K562 (cell line): Measurements from ENCODE around the gene CDK14. TPM values are rescaled to one million over a fixed set of nuclear protein-coding genes. Genes with fewer than 3 reads are reported as not detected.

Source experiments
- ATAC-seq: fragments of 200-7000 bp; cut with Tn5 transposase; 3 replicates; pipeline ENCODE4 v1.9.1; 2020; ENCODE audit warnings: moderate library complexity
- BruUV-seq: library from RNA; stranded (reverse); fragments of 400-500 nt; replicated peaks from 2 replicates; lab custom pipeline; 2021; lab: Mats Ljungman, UMichigan
- CTCF ChIA-PET: fragments of 300-600 bp; formaldehyde crosslinking; extraction: SDS; loops from one replicate; lab custom pipeline; 2021; ENCODE audit warnings: low intra/inter-chr PET ratio; lab: Yijun Ruan, JAX
- POLR2A ChIA-PET: fragments of 300-600, 350-650 bp; sonication (Branson Sonifier 250); formaldehyde crosslinking; extraction: SDS; loops from one replicate; lab custom pipeline; 2021; ENCODE audit warnings: antibody characterized with exemption, inconsistent platforms; lab: Yijun Ruan, JAX
- DNase-seq, 4 experiments: peaks; one replicate each; pipeline versions ENCODE4 v3.0.0 to v3.0.0-alpha.2; 2011 to 2018; ENCODE audit warnings: low spot score in 3 of 4, mixed read lengths in 3 of 4; ENCODE audit errors: extremely low read depth in 1 of 4
- FAIRE-seq: peaks from 2 replicates; lab custom pipeline; 2011; peaks lifted over from hg19 to GRCh38; lab: Jason Lieb, UNC
- H2AFZ ChIP-seq: 2 replicates; pipeline ENCODE4 v1.6.0; 2011; ENCODE audit warnings: low read depth, low read length, control low read depth, inconsistent platforms
- H3K27ac ChIP-seq: fragments of 200-600 bp; 3 replicates; pipeline ENCODE4 v1.8.0; 2011; ENCODE audit warnings: low read depth, mild to moderate bottlenecking, control low read depth, inconsistent platforms, low read length, moderate library complexity, mixed read lengths; ENCODE audit errors: extremely low read depth
- H3K27me3 ChIP-seq, 2 experiments: fragments of 300-600 bp in 1 of 2; 2 replicates in 1 of 2; 3 replicates in 1 of 2; pipeline versions ENCODE4 v1.6.0 to v1.8.0; 2011; ENCODE audit warnings: inconsistent platforms in 2 of 2, low read length in 2 of 2, mild to moderate bottlenecking in 1 of 2, mixed read lengths in 1 of 2, moderate library complexity in 1 of 2; ENCODE audit not compliant: control insufficient read depth in 2 of 2, insufficient read depth in 2 of 2
- H3K36me3 ChIP-seq: fragments of 300-600 bp; 3 replicates; pipeline ENCODE4 v1.8.0; 2011; ENCODE audit warnings: mild to moderate bottlenecking, low read length, inconsistent platforms; ENCODE audit not compliant: control insufficient read depth, insufficient read depth
- H3K4me1 ChIP-seq, 2 experiments: fragments of 200-600 bp in 1 of 2; replicated peaks in 1 of 2; 2 replicates in 1 of 2; 3 replicates in 1 of 2; pipeline versions ENCODE4 v1.5.1 to v1.8.0; 2011; ENCODE audit warnings: inconsistent platforms in 2 of 2, low read length in 2 of 2, mild to moderate bottlenecking in 1 of 2, mixed read lengths in 1 of 2, moderate library complexity in 1 of 2; ENCODE audit not compliant: control insufficient read depth in 2 of 2, insufficient read depth in 2 of 2
- H3K4me2 ChIP-seq: 2 replicates; pipeline ENCODE4 v1.6.1; 2011; ENCODE audit warnings: low read length, control low read depth, inconsistent platforms, mixed read lengths; ENCODE audit not compliant: insufficient read depth
- H3K4me3 ChIP-seq: fragments of 200-600 bp; sonication (generic), shearing (Covaris generic); 2 replicates; pipeline ENCODE4 v1.5.1; 2016; ENCODE audit warnings: control low read depth, inconsistent platforms
- H3K79me2 ChIP-seq: fragments of 200-600 bp; 3 replicates; pipeline ENCODE4 v1.8.0; 2011; ENCODE audit warnings: low read length, inconsistent platforms; ENCODE audit not compliant: control insufficient read depth, insufficient read depth
- H3K9ac ChIP-seq, 2 experiments: 2 replicates each; pipeline versions ENCODE4 v1.6.0 to v1.6.1; 2011; ENCODE audit warnings: low read depth in 2 of 2, low read length in 2 of 2, control low read depth in 1 of 2, inconsistent platforms in 1 of 2, mild to moderate bottlenecking in 1 of 2, mixed read lengths in 1 of 2; ENCODE audit not compliant: insufficient read depth in 1 of 2
- H3K9me1 ChIP-seq: one replicate; pipeline ENCODE4 v1.6.0; 2011; ENCODE audit warnings: inconsistent platforms, mild to moderate bottlenecking, low read length, moderate library complexity; ENCODE audit not compliant: control insufficient read depth, insufficient read depth
- H3K9me3 ChIP-seq: replicated peaks from 2 replicates; pipeline ENCODE4 v1.5.1; 2011; ENCODE audit warnings: low read depth, low read length, inconsistent platforms; ENCODE audit not compliant: control insufficient read depth, insufficient read depth
- H4K20me1 ChIP-seq: replicated peaks from 2 replicates; pipeline ENCODE4 v1.6.1; 2011; ENCODE audit warnings: low read length, inconsistent platforms, mixed read lengths; ENCODE audit not compliant: control insufficient read depth, insufficient read depth
- EGR1 ChIP-seq: fragments of 450-650 bp; conservative IDR thresholded peaks from 2 replicates; pipeline ENCODE4 v1.6.1; 2017; ENCODE audit warnings: mild to moderate bottlenecking
- EZH2 ChIP-seq: IDR thresholded peaks from 2 replicates; pipeline ENCODE4 v1.6.1; 2012; ENCODE audit warnings: low read depth, mild to moderate bottlenecking, inconsistent platforms, low read length, borderline replicate concordance
- HIVEP1 ChIP-seq: fragments of 250-450 bp; sonication (Bioruptor Pico); IDR thresholded peaks from 2 replicates; pipeline ENCODE4 v1.4.0; 2020; ENCODE audit warnings: mild to moderate bottlenecking
- JUN ChIP-seq, 2 experiments: sonication (generic) in 1 of 2; formaldehyde crosslinking in 1 of 2; IDR thresholded peaks; 2 replicates each; pipeline versions ENCODE4 v1.6.1 to v1.8.0; 2012 to 2022; ENCODE audit warnings: borderline replicate concordance in 2 of 2, mild to moderate bottlenecking in 2 of 2, improper control_type of control experiment in 1 of 2, low read depth in 1 of 2, low read length in 1 of 2, missing genetic modification reagents in 1 of 2
- PCBP1 ChIP-seq: fragments of 200-400 bp; formaldehyde crosslinking; IDR thresholded peaks from 2 replicates; pipeline ENCODE4 v1.6.1; 2018; ENCODE audit warnings: mild to moderate bottlenecking, low read depth, low read length; ENCODE audit not compliant: poor library complexity, severe bottlenecking
- POLR2G ChIP-seq: fragments of 200-400 bp; formaldehyde crosslinking; IDR thresholded peaks from 2 replicates; pipeline ENCODE4 v1.6.1; 2017; ENCODE audit warnings: low read depth, mild to moderate bottlenecking, antibody characterized with exemption, low read length, moderate library complexity
- RFX5 ChIP-seq: IDR thresholded peaks from 2 replicates; pipeline ENCODE4 v1.6.1; 2011; ENCODE audit warnings: low read depth, mild to moderate bottlenecking, improper control_type of control experiment, low read length
- TFAP4 ChIP-seq: sonication (generic); formaldehyde crosslinking; IDR thresholded peaks from 2 replicates; pipeline ENCODE4 v1.8.0; 2022; ENCODE audit warnings: missing genetic modification reagents, mild to moderate bottlenecking, moderate library complexity, borderline replicate concordance
- WGBS: fragments of 100-300 bp; shearing (Covaris generic); methylation state at CpG from one replicate; pipeline ENCODE4 v1.1.6; 2016; ENCODE audit warnings: low coverage, mixed read lengths; ENCODE audit not compliant: insufficient coverage; ENCODE audit errors: missing lambda C conversion rate; 5-methylcytosine and 5-hydroxymethylcytosine counted together
- in situ Hi-C: fragments of 300-500 bp; cut with MboI; formaldehyde crosslinking; loops from 4 replicates; pipeline ENCODE4 v1.15.0; 2018; ENCODE audit warnings: inconsistent platforms, mixed read lengths
- intact Hi-C: fragments of 100-400 bp; cut with micrococcal nuclease; formaldehyde crosslinking; loops from 2 replicates; pipeline ENCODE4 v1.14.2; 2022
- polyA plus RNA-seq, 8 experiments: library from polyadenylated mRNA; depleted of rRNA in 4 of 8; stranded (reverse) in 5 of 8; unstranded in 3 of 8; fragments of >200 nt; fragmentation: Nextera tagmentation in 2 of 8; fragmentation: Illumina TruSeq in 1 of 8; extraction: Ambion mirVana in 2 of 8; extraction: Trizol in 1 of 8; gene quantifications; 2 replicates each; pipeline versions ENCODE4 v1.2.1 to v1.2.3, GENCODE V29; 2011 to 2014; ENCODE audit warnings: inconsistent platforms in 1 of 8, missing spikeins in 1 of 8
- total RNA-seq, 7 experiments: library from RNA; depleted of rRNA in 6 of 7; stranded (reverse); fragments of >200 nt in 6 of 7; fragmentation: Illumina TruSeq in 2 of 7; extraction: Trizol in 2 of 7; gene quantifications; 2 replicates each; pipeline versions ENCODE4 v1.2.1 to v1.2.3, GENCODE V29; 2011 to 2021; ENCODE audit warnings: low replicate concordance in 1 of 7

Gene CDK14
- total and polyA plus RNA-seq, 9 of the 15 experiments (the other 6 are each of a cell fraction or from before 2014, with no cell fraction given), result 0.03 to 0.91 (median 0.16) TPM

GRCh38 chr7:90764848-90765570, 168.9 kb downstream of the CDK14 start:
- no peaks in the 10 kb centered on the region for H3K36me3 ChIP-seq
- no peaks in the 10 kb centered on the region for H4K20me1 ChIP-seq
- H3K4me3 ChIP-seq, result no peak overlapping the region
- no peak overlapping the region for H3K27ac ChIP-seq
- WGBS, result 3% methylated on average over 2 of the region's 2 CpGs
- H2AFZ ChIP-seq, result no peak overlapping the region
- POLR2A ChIA-PET, result no interaction called here
- intact Hi-C loops, result no loop called here
- H3K79me2 ChIP-seq, result no peaks in the 10 kb centered on the region
- no peak for ATAC-seq
- no peak for DNase-seq
- H3K27me3 ChIP-seq, result no peaks in the 10 kb centered on the region
- H3K4me1 ChIP-seq, result no peaks in the 10 kb centered on the region
- no TSS peak for BruUV-seq
- H3K9me3 ChIP-seq, result peaks cover 2% of the 10 kb centered on the region; the same call in 1 of the 2 replicates
- H3K4me2 ChIP-seq, result no peak overlapping the region
- in situ Hi-C loops, result no loop called here
- TF ChIP-seq EGR1 (no peak), RFX5 (no peak), TFAP4 (CRISPR knock-in tag) (no peak), HIVEP1 (no peak), EZH2 (no peak), JUN (IDR thresholded peaks at IDR 0.05; ENCODE audit: borderline replicate concordance, low read depth, low read length) (no peak), JUN (CRISPR knock-in tag; IDR thresholded peaks at IDR 0.05; ENCODE audit: borderline replicate concordance) (no peak), PCBP1 (no peak), POLR2G (no peak)
- no peak overlapping the region for H3K9ac ChIP-seq
- no peak for FAIRE-seq
- CTCF ChIA-PET, result interaction anchor here (0.7 kb wide), 1 partner anchor 1100 kb away, joined by 3 read pairs; no protein-coding TSS in a partner anchor
- no peaks in the 10 kb centered on the region for H3K9me1 ChIP-seq
